Activated CD4-positive, alpha-beta T cell treated with anti-CD3 and anti-CD28 coated beads for 48 hours (primary cell): ENCODE results near the gene MFSD2A.
"Not testable (repeated sequence)": the region's sequence is repeated elsewhere in the genome, so short reads cannot be mapped to it uniquely, and the experiment has no call there.

Source experiments
- DNase-seq: peaks from one replicate; pipeline ENCODE4 v3.0.0-alpha.2; 2020

Gene MFSD2A

GRCh38 chr1:39969531-39970270 is 14.8 kb downstream of the MFSD2A start:
- no peak for DNase-seq

- DNase-seq, result no peak
Observed at GRCh38 chr1:39970274-39970673, 15.3 kb downstream of the MFSD2A start.

GRCh38 chr1:39971138-39971537 is 16.2 kb downstream of the MFSD2A start:
- DNase-seq, result no peak

GRCh38 chr1:39973503-39974135 is 18.7 kb downstream of the MFSD2A start:
- DNase-seq, result peak; percentile 83

GRCh38 chr1:39976732-39977131 is 21.8 kb downstream of the MFSD2A start:
- DNase-seq, result no peak

- no peak for DNase-seq
Observed at GRCh38 chr1:39977202-39977601, 22.3 kb downstream of the MFSD2A start.

GRCh38 chr1:39979654-39980053 is 24.7 kb downstream of the MFSD2A start:
- no peak for DNase-seq

- no peak for DNase-seq
Observed at GRCh38 chr1:39980555-39981313, 25.8 kb downstream of the MFSD2A start.

- no peak for DNase-seq
Observed at GRCh38 chr1:39981385-39981784, 26.4 kb downstream of the MFSD2A start.

- DNase-seq, result no peak
Observed at GRCh38 chr1:39981945-39982344, 27.0 kb downstream of the MFSD2A start.

GRCh38 chr1:39984480-39984879 is 29.5 kb downstream of the MFSD2A start:
- not testable (repeated sequence) for DNase-seq

- no peak for DNase-seq
Observed at GRCh38 chr1:39984951-39985350, 30.0 kb downstream of the MFSD2A start.

- no peak for DNase-seq
Observed at GRCh38 chr1:39987869-39988268, 32.9 kb downstream of the MFSD2A start.

- DNase-seq, result no peak
Observed at GRCh38 chr1:39988618-39989343, 33.8 kb downstream of the MFSD2A start.

- no peak for DNase-seq
Observed at GRCh38 chr1:39990428-39990827, 35.5 kb downstream of the MFSD2A start.

- DNase-seq, result no peak
Observed at GRCh38 chr1:39992234-39992633, 37.3 kb downstream of the MFSD2A start.

GRCh38 chr1:39992888-39993287 is 37.9 kb downstream of the MFSD2A start:
- no peak for DNase-seq

- DNase-seq, result no peak
Observed at GRCh38 chr1:39995973-39996393, 41.0 kb downstream of the MFSD2A start.

GRCh38 chr1:39996396-39997004 is 41.6 kb downstream of the MFSD2A start:
- DNase-seq, result no peak

GRCh38 chr1:40001456-40001855 is 46.5 kb downstream of the MFSD2A start:
- DNase-seq, result no peak

- DNase-seq, result no peak
Observed at GRCh38 chr1:40003156-40004093, 48.5 kb downstream of the MFSD2A start.

- no peak for DNase-seq
Observed at GRCh38 chr1:40004857-40005256, 49.9 kb downstream of the MFSD2A start.
